Umbilical cord (tissue), 2 donors: ENCODE data around the gene ZKSCAN3. TPM values are rescaled to one million over a fixed set of nuclear protein-coding genes. Genes with fewer than 3 reads are reported as not detected.
A peak's percentile ranks its signal among the peaks of the same experiment; 100 is the strongest.
"Not testable (repeated sequence)": the region's sequence is repeated elsewhere in the genome, so short reads cannot be mapped to it uniquely, and the experiment has no call there.

ENCODE experiments used
- DNase-seq: peaks from one replicate; pipeline ENCODE4 v3.0.0-alpha.2; 2015; ENCODE audit warnings: low spot score
- total RNA-seq: library from RNA; depleted of rRNA; stranded (reverse); fragments of >200 nt; gene quantifications from one replicate; pipeline ENCODE4 v1.2.3, GENCODE V29; 2014; ENCODE audit warnings: low replicate concordance; ENCODE audit not compliant: insufficient read depth

ZKSCAN3 gene
- total RNA-seq, 1 donor from 2014 or later = 5.5 TPM

DNA sequence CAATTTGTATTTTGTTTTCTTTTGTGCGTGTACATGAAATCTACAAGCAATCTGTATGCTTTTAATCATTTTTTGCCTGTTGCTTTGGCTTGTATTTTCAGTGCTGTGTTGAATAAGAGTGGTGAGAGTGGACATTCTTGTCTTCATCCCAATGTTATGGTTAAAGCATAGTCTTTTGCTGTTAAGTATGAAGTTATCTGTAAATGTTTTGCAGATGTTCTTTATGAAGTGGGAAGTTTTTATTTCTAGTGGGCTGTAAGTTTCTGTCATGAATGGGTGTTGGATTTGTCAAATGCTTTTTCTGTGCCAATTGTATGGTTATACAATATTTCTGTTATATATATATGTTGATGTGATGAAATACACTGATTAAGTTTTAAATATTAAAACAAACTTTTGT, 24.2 kb downstream of the ZKSCAN3 start:
- DNase-seq = no peak

DNA sequence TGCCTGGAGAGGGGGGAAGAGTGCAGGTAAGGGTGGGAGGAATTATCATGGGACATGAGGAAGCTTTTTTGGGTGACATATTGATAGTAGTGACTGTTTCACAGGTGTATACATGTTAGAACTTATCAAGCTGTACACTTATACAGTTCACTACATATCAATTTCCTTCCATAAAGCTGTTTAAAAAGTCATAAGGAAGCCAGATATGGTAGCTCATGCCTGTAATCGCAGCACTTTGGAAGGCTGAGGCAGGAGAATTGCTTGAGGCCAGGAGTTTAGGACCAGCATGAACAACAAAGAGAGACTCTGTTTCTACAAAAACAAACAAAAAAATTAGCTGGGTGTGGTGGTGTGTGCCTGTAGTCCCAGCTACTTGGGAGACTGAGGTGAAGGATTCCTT, 28.1 kb downstream of the ZKSCAN3 start:
- DNase-seq = no peak

DNA sequence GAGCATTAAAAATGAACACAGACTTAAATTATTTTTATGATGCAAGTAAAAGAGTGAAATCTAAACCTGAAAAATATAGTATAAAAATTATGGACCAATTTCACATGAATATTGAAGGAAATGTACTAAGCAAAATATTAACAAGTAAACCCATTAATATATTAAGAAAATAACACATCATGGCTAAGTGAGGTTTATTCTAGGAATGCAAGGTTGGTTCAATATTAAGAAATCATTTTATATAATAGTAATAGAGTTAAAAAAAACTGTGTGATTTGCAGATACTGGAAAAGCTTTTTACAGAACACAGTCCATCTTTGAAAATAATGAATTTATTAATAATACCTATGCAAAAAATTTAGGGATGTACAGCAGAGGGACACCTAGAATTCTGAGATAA, 28.9 kb downstream of the ZKSCAN3 start:
- DNase-seq = no peak

DNA sequence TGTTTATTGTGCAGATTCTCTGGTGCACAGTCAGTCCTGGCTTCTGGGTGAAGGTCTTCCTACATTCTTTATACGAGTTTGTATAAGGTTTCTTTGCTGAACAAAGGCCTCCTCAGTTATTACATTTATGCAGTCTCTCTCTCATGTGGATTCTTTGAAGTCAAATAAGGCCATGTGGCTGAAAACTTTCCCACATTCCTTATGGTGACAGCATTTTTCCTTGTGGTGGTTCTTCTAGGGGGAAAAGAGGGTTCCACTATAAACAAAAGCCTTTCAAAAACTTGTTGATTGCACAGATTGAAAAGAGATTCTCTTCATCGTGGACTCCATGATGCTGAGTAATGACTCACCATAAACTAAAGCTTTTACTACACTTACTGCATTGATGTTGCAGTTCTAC, 30.6 kb downstream of the ZKSCAN3 start:
- DNase-seq = no peak

DNA sequence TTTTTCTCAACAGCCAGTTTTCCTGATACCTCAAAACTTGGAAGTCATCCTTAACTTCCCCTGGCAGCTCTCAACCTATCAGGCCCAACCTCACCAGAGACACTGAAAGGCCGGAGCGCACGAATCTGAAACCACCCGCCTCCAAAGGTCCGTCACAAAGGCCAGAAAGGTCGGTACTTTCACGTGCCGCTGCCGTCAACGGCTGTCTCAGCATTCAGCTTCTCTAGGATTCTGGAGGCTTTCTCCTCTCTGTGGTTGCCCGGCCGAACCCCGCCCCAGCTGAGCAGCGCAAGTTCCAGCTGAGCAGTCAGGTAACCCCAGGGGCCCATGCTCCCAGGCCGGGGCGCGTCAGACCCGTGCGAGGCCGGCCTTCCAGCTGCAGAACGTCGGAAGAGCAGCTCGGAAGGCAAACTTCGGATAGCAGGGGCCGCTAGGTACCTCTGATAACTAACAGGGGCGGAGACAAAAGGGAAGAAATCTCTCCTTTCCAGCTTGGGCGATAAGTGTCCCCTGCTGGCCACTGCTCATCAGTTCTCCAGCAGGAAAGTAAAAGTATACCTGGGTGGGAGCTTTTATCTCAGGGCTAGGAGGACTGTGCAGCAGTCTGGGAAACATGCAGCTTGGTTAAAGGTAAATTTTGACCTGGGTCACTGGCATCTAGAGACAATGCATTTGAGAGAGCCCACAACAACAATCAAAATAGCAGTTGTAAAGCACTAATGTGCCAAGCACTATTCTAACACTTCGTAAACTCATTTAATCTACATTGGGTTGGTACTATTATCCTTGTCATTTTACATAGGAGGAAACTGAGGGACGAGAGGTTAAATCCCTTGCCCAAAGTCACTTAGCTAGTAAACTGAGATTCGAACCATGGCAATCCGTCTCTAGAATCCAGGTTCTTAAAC, 33.7 kb downstream of the ZKSCAN3 start:
- peak; percentile 92 for DNase-seq

DNA sequence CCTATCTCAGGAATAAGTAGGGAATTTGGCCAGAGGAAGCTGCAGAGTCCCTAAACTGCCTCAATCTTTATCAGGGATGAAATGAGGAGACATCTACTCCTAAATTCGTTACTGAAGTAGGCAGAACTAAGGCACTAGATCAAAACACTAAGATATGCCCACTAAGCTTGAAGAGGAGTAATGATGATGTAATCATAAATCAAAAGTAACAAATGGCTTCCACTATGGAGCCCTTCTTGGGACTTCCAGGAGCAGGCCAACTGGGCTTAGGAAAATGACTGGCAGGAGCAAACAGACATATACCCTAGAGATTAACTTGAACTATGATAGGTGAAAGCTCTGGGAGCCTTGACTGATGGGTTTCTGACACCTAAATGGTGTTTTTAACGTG, 34.4 kb downstream of the ZKSCAN3 start:
- DNase-seq = no peak

DNA sequence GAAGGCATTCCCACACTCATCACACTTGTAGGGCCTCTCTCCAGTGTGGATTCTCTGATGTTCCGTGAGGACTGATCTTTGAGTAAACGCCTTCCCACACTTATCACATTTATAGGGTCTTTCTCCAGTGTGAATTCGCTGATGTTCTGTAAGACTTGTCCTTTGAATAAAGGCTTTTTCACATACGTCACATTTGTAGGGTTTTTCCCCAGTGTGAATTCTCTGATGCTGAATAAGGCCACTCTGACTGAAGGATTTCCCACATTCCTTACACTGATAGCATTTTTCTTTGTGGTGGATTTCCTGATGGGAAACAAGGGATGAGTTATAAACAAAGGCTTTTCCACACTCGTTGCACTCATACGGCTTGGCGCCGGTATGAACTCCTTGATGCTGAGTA, 40.9 kb downstream of the ZKSCAN3 start:
- no peak for DNase-seq

DNA sequence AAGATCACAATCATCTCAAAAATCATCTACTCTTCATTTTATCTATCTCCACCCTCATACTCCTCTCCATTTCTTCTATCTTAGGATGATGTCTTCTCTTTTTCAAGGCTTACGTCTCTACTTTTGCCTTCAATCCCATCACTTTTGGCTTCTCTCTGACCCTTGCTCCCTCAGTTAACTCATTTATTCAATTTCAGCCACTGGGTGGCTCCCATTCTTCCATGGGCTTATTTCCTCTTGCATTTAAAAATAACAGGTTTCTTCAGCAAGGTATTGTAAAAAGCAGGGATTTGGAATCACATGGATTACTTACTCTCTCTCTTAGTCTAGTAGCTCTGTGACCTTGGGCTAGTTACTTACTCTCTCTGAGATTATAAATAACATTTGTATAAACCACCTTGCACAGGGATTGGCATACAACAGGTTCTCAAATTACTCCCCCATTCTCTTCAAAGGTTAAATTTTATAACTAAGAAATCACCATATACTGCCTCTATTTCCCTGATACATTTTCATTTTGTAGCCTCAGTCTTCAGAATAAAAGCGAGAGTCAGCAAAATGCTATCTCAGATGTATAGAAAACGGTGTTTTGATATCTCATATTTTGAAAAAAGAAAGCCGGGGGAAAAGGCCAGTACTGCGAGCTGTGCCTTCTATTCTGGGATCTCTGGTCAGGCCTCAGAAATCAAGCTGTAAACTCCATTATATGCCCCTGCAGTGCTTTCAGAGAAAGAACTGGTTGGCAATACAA, 44.3 kb downstream of the ZKSCAN3 start:
- DNase-seq = no peak

DNA sequence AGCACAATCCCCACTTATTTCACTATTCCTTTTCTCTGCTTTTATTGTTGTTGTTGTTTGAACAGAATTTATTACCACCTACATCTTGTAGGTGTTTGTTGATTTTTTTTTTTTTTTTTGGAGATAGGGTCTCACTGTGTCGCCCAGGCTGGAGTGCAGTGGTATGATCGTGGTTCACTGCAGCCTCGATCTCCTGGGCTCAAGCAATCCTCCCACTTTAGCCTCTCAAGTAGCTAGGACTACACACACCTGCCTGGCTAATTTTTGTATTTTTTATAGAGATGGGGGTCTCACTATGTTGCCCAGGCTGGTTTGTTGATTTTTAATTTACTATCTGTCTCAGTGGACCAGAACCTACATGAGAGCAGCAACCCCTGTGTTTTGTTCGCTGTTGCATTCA, 46.2 kb downstream of the ZKSCAN3 start:
- DNase-seq = no peak

DNA sequence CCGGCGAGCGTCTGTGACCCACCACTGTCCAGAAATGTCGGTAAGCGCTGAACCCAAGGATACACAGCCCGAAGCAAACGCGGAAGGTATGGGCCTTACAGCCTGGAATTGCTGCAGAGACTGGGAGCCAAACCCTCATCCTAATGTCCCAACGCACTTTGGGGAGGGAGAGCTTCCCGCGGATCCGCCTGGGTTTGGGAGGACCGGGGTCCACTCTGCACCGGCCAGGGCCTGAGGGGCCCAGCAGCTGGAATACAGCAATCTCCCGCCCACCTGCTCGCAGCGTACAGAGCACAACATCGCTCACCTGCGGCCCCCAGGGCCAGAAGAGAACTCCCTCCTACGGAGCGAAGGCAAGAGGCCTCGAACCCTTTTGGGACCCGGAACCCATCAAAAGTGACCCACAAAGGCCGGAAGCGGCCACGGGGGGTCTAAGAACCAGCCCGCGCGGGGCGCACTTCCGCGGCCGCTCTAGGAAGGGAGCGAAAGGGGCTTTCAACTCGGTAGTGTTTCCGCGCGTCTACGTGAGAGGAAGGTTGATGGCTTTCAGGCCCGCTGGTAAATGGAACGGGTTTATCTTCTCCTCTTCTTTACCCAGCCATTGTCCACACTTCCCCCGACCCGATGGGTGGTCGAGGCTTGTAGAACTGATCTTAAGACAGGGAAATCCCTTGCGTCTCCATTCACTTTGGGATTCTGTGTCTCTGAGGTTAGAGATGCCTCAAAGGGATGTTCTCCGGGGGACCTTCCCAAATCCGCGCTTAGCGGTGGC, 49.8 kb downstream of the ZKSCAN3 start, which contains the start of gene ZSCAN12:
ZSCAN12 (minus strand) TSS at position 398 of the 772 bp plus-strand sequence. CDS start 1,342 bp downstream, outside the sequence.
- DNase-seq = peak; percentile 88

DNA sequence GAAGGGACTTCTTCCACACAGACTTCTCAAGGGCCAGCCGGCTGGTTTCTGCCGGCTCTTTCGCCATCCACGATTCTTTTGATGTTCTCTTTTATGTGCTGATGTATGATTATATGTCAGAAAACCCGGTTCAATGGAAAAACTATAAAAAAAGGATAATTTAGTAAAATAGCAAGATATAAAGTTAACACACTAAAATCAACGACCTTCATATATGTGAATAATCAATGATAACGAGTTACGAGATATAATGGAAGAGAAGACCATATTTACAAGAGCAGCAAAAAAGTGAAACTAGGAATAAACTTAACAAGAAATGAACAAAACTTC, 50.3 kb downstream of the ZKSCAN3 start:
- no peak for DNase-seq

DNA sequence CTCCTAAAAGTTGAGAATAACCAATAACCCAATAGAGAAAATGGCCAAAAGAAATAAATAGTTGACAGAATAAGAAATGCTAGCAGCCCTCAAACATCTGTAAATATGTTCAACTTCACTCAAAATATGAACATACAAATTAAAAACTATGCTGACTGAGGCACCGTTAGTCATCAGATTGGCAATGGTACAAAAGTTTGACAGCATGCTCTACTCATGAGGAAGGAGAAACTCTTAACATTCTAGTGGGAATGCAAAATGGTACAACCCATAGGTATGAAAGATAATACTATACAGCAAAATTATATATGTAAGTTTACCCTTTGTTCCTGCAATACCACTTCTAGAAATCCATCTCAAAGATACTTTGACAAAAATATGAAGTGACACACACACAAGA, 51.4 kb downstream of the ZKSCAN3 start:
- no peak for DNase-seq

DNA sequence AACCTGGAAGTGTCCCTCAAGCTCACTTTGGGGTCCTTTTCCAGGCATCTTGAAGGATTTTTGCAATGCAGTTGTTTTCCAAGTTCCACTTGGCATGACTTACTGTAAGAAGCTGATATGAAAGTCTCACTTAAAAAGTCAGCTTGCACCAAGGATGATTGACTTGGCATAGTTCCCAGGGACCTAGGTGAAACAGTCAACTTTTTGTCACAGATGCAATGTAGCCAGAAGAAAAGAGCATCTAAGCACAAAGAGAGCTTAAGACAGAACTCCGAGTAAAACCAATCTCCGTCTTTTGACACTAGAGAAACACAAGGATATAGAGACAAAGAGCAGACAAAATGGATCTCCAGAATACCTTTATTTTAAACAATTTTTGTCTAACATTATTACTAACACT, 52.5 kb downstream of the ZKSCAN3 start:
- DNase-seq = no peak

DNA sequence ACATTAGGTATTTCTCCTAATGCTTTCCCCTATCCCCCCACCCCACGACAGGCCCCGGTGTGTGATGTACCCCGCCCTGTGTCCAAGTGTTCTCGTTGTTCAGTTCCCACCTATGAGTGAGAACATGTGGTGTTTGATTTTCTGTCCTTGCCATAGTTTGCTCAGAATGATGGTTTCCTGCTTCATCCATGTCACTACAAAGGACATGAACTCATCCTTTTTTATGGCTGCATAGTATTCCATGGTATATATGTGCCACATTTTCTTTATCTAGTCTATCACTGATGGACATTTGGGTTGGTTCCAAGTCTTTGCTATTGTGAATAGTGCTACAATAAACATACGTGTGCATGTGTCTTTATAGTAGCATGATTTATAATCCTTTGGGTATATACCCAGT, 54.2 kb downstream of the ZKSCAN3 start:
- not testable (repeated sequence) for DNase-seq

DNA sequence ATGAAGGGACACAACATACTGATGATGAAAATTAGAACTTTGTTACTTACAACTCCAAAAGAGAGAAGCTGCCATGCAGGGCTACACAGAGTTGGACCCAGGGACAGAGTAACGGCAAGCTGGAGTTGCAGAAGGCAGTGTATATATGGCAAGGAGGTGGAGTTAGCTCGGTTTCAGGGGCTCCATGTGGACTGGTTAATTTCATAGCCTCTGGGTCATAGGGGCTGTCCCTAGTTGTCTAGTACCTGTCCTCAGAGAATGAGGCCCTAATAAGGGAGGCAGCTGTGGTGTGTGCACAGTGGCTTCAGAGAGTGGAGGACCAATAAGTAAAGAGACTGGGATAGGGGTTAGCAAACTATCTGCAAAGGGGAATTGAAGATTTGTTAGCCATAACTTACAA, 57.7 kb downstream of the ZKSCAN3 start:
- no peak for DNase-seq

DNA sequence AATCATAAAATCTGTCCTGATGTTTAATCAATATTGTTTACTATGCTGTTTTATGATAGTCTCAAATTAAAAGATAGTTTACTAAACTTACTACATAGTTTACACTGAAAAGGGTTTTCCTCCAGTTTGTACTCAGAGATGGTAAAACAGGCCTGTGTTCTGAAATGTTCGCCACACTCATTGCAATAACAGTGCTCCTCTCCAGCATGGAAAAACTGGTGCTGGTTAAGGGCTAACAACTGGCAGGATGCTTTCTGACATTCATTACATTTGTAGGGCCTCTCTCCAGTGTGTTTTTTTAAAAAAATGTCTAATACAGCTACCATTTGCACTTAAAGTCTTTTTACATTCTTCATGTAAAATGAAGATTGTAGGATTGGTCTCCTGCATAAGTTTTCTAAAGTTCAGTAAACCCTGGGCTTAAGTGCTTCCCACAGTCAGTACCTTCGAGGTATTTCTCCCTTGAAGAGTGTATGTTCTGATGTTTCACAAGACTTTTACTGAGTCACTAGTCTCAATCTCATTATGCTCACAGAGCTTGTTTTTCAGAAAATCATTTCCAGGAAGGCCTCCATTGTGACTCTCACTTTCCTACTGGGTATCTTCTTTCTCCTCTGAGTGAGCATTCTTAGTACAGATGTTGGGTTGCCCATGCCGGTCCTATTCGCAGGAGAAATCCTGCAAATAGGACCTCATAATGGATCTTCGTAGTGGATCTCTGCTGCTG, 58.5 kb downstream of the ZKSCAN3 start:
- no peak for DNase-seq

DNA sequence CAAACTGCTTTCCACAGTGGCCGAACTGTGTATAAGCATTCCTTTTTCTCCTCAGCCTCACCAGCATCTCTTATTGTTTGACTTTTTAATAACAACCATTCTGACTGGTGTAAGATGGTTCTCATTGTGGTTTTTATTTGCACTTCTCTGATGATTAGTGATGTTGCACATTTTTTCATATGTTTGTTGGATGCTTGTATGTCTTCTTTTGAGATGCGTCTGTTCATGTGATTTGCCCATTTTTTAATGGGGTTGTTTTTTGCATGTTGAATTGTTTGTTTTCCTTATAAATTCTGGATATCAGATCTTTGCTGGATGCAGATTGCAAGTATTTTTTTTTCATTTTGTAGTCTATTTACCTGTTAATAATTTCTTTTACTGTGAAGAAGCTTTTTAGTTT, 61.0 kb downstream of the ZKSCAN3 start:
- DNase-seq = no peak

DNA sequence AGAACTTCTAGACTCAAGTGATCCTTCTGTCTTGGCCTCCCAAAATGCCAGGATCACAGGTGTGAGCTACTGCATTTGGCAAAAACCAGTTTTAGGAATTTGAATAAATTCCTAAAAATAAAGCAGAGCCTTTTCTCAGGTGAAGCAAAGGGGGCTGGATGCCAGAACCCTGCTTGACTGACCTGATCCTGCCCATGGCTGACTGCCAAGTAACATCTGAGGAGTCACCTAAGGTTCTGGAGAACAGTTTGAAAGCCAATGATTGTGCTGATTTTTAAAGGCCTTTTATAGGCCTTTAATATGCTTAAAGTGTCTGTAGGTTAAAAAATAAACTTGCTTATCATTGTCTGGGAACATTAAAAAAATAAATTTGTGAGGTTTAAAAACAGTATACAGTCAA, 63.9 kb downstream of the ZKSCAN3 start:
- DNase-seq = no peak
